ENCODE measurements around the gene ENDOD1. TPM values are rescaled to one million over a fixed set of nuclear protein-coding genes. Genes with fewer than 3 reads are reported as not detected.

The ENDOD1 gene
- total and polyA plus RNA-seq, 2 experiments from 2014 or later: 0.76 to 4.0 TPM

DNA sequence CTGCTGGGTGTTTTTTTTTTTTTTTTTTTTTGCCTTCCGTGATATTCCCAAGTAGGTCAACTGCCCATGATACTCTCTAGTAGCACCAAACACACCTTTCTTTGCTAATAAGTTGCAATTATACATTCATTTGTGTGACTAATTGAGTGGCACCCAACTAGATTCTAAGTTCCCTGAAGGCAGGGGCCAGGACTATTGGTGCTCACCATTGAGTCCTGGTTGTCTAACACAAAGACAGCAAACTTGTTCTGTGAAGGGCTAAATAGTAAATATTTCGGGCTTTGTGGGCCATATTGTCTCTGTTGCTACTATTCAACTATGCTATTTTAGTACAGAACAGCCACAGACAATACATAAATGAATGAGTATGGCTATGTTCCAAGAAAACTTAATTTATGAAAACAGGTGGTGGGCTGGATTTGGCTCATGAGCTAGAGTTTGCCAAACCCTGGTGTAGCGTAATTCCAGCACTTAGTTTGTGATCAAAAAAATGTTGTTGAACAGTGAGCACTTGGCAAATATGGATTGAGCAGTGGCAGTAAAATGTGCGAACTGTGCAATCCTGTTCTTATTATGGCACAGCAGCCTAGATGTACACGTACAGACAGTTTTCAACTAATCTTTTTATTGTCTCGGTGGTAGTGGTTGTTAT is 11.3 kb downstream of the ENDOD1 start (continued):
- TF ChIP-seq ZNF462 (CRISPR knock-in tag; IDR thresholded peaks at IDR 0.05) (no peak), ETS1 (IDR thresholded peaks at IDR 0.05) (no peak), POLR2AphosphoS5 (IDR thresholded peaks at IDR 0.05; ENCODE audit: low read depth) (no peak)

GRCh38 chr11:95101935-95102334 is 12.3 kb downstream of the ENDOD1 start:
- H3K27ac ChIP-seq (ENCODE audit: low read depth): no peak overlapping the region
- TF ChIP-seq STAT1 (IDR thresholded peaks at IDR 0.05; ENCODE audit: unreplicated experiment): no peak
- TF ChIP-seq JUNB (IDR thresholded peaks at IDR 0.05; ENCODE audit: unreplicated experiment): no peak
- TF ChIP-seq POLR2AphosphoS5 (IDR thresholded peaks at IDR 0.05; ENCODE audit: low read depth): no peak
- no peak for TF ChIP-seq EZH2phosphoT487 (IDR thresholded peaks at IDR 0.05; ENCODE audit: unreplicated experiment)
- no peak for TF ChIP-seq EZH2 (IDR thresholded peaks at IDR 0.05; ENCODE audit: low read depth, unreplicated experiment)
- TF ChIP-seq, protein P1, sequence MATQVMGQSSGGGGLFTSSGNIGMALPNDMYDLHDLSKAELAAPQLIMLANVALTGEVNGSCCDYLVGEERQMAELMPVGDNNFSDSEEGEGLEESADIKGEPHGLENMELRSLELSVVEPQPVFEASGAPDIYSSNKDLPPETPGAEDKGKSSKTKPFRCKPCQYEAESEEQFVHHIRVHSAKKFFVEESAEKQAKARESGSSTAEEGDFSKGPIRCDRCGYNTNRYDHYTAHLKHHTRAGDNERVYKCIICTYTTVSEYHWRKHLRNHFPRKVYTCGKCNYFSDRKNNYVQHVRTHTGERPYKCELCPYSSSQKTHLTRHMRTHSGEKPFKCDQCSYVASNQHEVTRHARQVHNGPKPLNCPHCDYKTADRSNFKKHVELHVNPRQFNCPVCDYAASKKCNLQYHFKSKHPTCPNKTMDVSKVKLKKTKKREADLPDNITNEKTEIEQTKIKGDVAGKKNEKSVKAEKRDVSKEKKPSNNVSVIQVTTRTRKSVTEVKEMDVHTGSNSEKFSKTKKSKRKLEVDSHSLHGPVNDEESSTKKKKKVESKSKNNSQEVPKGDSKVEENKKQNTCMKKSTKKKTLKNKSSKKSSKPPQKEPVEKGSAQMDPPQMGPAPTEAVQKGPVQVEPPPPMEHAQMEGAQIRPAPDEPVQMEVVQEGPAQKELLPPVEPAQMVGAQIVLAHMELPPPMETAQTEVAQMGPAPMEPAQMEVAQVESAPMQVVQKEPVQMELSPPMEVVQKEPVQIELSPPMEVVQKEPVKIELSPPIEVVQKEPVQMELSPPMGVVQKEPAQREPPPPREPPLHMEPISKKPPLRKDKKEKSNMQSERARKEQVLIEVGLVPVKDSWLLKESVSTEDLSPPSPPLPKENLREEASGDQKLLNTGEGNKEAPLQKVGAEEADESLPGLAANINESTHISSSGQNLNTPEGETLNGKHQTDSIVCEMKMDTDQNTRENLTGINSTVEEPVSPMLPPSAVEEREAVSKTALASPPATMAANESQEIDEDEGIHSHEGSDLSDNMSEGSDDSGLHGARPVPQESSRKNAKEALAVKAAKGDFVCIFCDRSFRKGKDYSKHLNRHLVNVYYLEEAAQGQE (IDR thresholded peaks at IDR 0.05; ENCODE audit: unreplicated experiment): no peak

More at GRCh38 chr11:95101935-95102334, 12.3 kb downstream of the ENDOD1 start:
- ATAC-seq: no peak
- Histone ChIP-seq H3K36me3 (ENCODE audit: insufficient read depth) (no peaks in the 10 kb centered on the region), H3K4me3 (no peak overlapping the region), H2AFZ (no peak overlapping the region), H3K4me2 (no peak overlapping the region), H3K79me2 (replicated peaks; ENCODE audit: insufficient read depth) (no peaks in the 10 kb centered on the region), H3K4me1 (ENCODE audit: insufficient read depth) (no peaks in the 10 kb centered on the region), H3K27me3 (ENCODE audit: insufficient read depth) (no peaks in the 10 kb centered on the region), H4K20me1 (replicated peaks; ENCODE audit: insufficient read depth) (no peaks in the 10 kb centered on the region), H3F3A (replicated peaks; ENCODE audit: low read depth) (no peaks in the 10 kb centered on the region), H3K9me2 (ENCODE audit: insufficient read depth) (no peaks in the 10 kb centered on the region)
- no peak for DNase-seq (ENCODE audit: low spot score)
- Mint-ChIP-seq H3K27ac (no peak overlapping the region), H3K4me3 (no peak overlapping the region), H3K27me3 (ENCODE audit: insufficient read depth, low read depth, poor library complexity) (peaks cover 7% of the 10 kb centered on the region), H3K36me3 (ENCODE audit: low read depth) (no peaks in the 10 kb centered on the region), H3K4me1 (peaks cover 1% of the 10 kb centered on the region), H3K9me3 (no peaks in the 10 kb centered on the region)
